Measurements from ENCODE around the gene INPP4B. TPM values are rescaled to one million over a fixed set of nuclear protein-coding genes. Genes with fewer than 3 reads are reported as not detected.

The INPP4B gene
- polyA plus RNA-seq, 1 of the 3 experiments (the other 2 are of a cell fraction), result 0.08 TPM

GRCh38 chr4:142326181-142326580 lies 519.9 kb downstream of the INPP4B start:
- H3K27me3 ChIP-seq (ENCODE audit: insufficient read depth), result no peaks in the 10 kb centered on the region
- no peaks in the 10 kb centered on the region for H4K20me1 ChIP-seq (ENCODE audit: insufficient read depth)
- H3K4me1 ChIP-seq (ENCODE audit: control insufficient read depth in 1 of 2, insufficient read depth in 2 of 2, low read depth in 1 of 2, low read length in 1 of 2), result peaks cover 0 to 2% of the 10 kb centered on the region in 2 experiments; a peak in 1 of 4 replicates
- no peak overlapping the region for H3K4me3 ChIP-seq (ENCODE audit: low read depth in 2 of 2, low read length in 1 of 2)
- no peaks in the 10 kb centered on the region for H3K9me2 ChIP-seq
- H3K27ac ChIP-seq (ENCODE audit: low read depth in 2 of 2, low read length in 1 of 2), result no peak overlapping the region
- no peak for DNase-seq
- H3K9me3 ChIP-seq, result no peaks in the 10 kb centered on the region
- H3K9ac ChIP-seq, result no peak overlapping the region
- no peak overlapping the region for H2AFZ ChIP-seq (ENCODE audit: low read depth)
- ChIA-PET CTCF (interaction anchor here (1.7 kb wide), 1 partner anchor 43 kb away, joined by 4 read pairs; no protein-coding TSS in a partner anchor), POLR2A (no interaction called here)
- H3K36me3 ChIP-seq (replicated peaks in 1 of 2; ENCODE audit: control insufficient read depth in 1 of 2, insufficient read depth in 2 of 2, low read length in 1 of 2), result no peaks in the 10 kb centered on the region
- TF ChIP-seq RFX5 (IDR thresholded peaks at IDR 0.05; ENCODE audit: low read length) (no peak), NRF1 (IDR thresholded peaks at IDR 0.05; ENCODE audit: low read depth, low read length) (no peak), ELF1 (IDR thresholded peaks at IDR 0.05) (no peak), TAF1 (IDR thresholded peaks at IDR 0.05; ENCODE audit: borderline replicate concordance, low read depth, low read length) (no peak), RCOR1 (IDR thresholded peaks at IDR 0.05; ENCODE audit: low read length) (no peak), EP300 (IDR thresholded peaks at IDR 0.05; ENCODE audit: borderline replicate concordance in 1 of 2, low read depth in 1 of 2, low read length in 1 of 2) (no peak), RAD21 (IDR thresholded peaks at IDR 0.05; ENCODE audit: low read length) (no peak), CHD2 (IDR thresholded peaks at IDR 0.05; ENCODE audit: low read length, partially characterized antibody) (no peak), IRF3 (IDR thresholded peaks at IDR 0.05; ENCODE audit: low read depth, low read length) (no peak)
- no peaks in the 10 kb centered on the region for H3K79me2 ChIP-seq (ENCODE audit: insufficient read depth)
- 91% methylated on average over 4 of the region's 4 CpGs for WGBS (ENCODE audit: low lambda C conversion rate)
- H3K4me2 ChIP-seq, result no peak overlapping the region
- no peaks in the 10 kb centered on the region for H3F3A ChIP-seq (replicated peaks; ENCODE audit: insufficient read depth)

- CTCF ChIA-PET, result interaction anchor here (1.5 to 1.7 kb wide), 2 partner anchors 28 to 42 kb away, joined by 4 read pairs; no protein-coding TSS in a partner anchor
Measured at GRCh38 chr4:142324572-142324971, 521.5 kb downstream of the INPP4B start.

More at GRCh38 chr4:142324572-142324971, 521.5 kb downstream of the INPP4B start:
- 80% methylated on average over 1 of the region's 1 CpG for WGBS (ENCODE audit: low lambda C conversion rate)
- Histone ChIP-seq H3K4me3 (ENCODE audit: low read depth in 2 of 2, low read length in 1 of 2) (no peak overlapping the region), H3K27me3 (ENCODE audit: insufficient read depth) (no peaks in the 10 kb centered on the region), H3K9ac (no peak overlapping the region), H3K9me3 (no peaks in the 10 kb centered on the region), H3K9me2 (no peaks in the 10 kb centered on the region), H3K4me2 (no peak overlapping the region), H3F3A (replicated peaks; ENCODE audit: insufficient read depth) (no peaks in the 10 kb centered on the region), H2AFZ (ENCODE audit: low read depth) (no peak overlapping the region), H3K36me3 (replicated peaks in 1 of 2; ENCODE audit: control insufficient read depth in 1 of 2, insufficient read depth in 2 of 2, low read length in 1 of 2) (no peaks in the 10 kb centered on the region), H3K4me1 (ENCODE audit: control insufficient read depth in 1 of 2, insufficient read depth in 2 of 2, low read depth in 1 of 2, low read length in 1 of 2) (no peaks in the 10 kb centered on the region), H4K20me1 (ENCODE audit: insufficient read depth) (no peaks in the 10 kb centered on the region), H3K27ac (ENCODE audit: low read depth in 2 of 2, low read length in 1 of 2) (no peak overlapping the region), H3K79me2 (ENCODE audit: insufficient read depth) (no peaks in the 10 kb centered on the region)
- POLR2A ChIA-PET, result no interaction called here
- no peak for DNase-seq
- TF ChIP-seq USF1 (IDR thresholded peaks at IDR 0.05; ENCODE audit: borderline replicate concordance, low read depth) (no peak), GABPA (IDR thresholded peaks at IDR 0.05; ENCODE audit: low read depth) (no peak), CHD2 (IDR thresholded peaks at IDR 0.05; ENCODE audit: low read length, partially characterized antibody) (no peak), USF2 (IDR thresholded peaks at IDR 0.05; ENCODE audit: borderline replicate concordance, low read depth, low read length) (no peak), RCOR1 (IDR thresholded peaks at IDR 0.05; ENCODE audit: low read length) (no peak), ELF1 (IDR thresholded peaks at IDR 0.05) (no peak), POLR2AphosphoS5 (IDR thresholded peaks at IDR 0.05; ENCODE audit: low read depth, low read length) (no peak), CTCF (IDR thresholded peaks at IDR 0.05) (no peak), ZBTB33 (IDR thresholded peaks at IDR 0.05; ENCODE audit: borderline replicate concordance, low read depth) (no peak), EP300 (IDR thresholded peaks at IDR 0.05; ENCODE audit: borderline replicate concordance in 1 of 2, low read depth in 1 of 2, low read length in 1 of 2) (no peak), YY1 (IDR thresholded peaks at IDR 0.05; ENCODE audit: low read depth) (no peak), RFX5 (IDR thresholded peaks at IDR 0.05; ENCODE audit: low read length) (no peak)
